HG02852 (cell line): ENCODE results near the gene TPP1.

Experiments used
- ATAC-seq: cut with Tn5 transposase; IDR thresholded peaks from one replicate; pipeline ENCODE4 v1.9.1; 2021; ENCODE audit warnings: mild to moderate bottlenecking, moderate library complexity; ENCODE audit not compliant: unreplicated experiment

TPP1 gene

DNA sequence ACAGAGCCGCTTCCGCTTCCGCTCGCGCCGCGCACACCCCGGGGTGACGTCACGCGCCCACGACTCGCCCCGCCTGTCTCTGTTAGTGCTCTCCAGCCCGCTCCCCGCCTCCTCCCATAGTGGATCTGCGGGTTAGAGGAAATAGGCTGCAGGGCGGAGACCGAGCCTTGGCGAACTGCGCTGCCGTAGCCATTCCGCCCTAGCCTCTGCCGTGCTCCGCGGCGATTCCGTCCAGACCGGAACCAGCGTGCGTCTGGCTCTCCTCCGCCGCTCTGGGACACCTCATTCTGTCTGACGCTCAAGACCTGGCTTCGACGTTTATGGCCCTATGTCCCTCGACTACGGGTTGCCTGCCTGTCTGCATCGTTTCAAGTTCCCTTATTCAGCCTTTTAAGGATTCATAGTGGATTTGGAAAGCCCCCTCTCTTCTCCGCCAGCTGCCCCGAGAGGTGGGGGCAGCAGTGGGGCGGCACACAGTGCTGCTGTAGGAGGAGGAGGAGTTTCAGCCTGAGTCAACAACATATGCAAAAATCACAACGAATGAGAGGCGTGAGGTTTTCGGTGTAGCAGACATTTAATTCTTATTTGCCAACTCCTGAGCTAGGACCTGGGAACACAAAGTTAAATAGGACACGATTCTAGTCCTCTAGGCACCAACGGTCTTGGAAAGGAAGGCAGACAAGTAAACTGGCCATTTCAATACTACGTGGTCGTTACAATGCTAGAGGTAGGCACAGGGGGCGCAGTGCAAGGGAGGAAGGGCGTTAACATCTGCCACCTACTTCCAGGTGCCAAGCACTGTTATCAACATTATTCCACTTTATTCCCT, 6.8 kb downstream of the TPP1 start, which contains the start of gene TAF10:
Gene TAF10, minus strand, starts transcription at position 4 of the 829 bp plus-strand sequence. CDS start 27 bp downstream, outside the sequence.
- ATAC-seq = peak; percentile 88

DNA sequence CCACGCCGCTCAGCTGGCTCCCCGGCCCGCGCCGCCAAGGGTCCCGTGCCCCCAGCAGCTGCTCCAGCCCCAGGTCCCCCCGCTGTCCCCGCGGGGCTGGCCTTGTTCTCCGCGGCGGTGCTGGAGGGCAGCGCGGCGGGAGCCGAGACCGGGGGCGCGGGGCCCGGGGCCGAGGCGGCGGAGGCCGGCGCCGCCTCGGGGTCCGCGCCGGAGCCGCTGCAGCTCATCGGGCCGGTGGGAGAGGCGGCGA, 7.3 kb downstream of the TPP1 start:
- ATAC-seq = peak; percentile 10

DNA sequence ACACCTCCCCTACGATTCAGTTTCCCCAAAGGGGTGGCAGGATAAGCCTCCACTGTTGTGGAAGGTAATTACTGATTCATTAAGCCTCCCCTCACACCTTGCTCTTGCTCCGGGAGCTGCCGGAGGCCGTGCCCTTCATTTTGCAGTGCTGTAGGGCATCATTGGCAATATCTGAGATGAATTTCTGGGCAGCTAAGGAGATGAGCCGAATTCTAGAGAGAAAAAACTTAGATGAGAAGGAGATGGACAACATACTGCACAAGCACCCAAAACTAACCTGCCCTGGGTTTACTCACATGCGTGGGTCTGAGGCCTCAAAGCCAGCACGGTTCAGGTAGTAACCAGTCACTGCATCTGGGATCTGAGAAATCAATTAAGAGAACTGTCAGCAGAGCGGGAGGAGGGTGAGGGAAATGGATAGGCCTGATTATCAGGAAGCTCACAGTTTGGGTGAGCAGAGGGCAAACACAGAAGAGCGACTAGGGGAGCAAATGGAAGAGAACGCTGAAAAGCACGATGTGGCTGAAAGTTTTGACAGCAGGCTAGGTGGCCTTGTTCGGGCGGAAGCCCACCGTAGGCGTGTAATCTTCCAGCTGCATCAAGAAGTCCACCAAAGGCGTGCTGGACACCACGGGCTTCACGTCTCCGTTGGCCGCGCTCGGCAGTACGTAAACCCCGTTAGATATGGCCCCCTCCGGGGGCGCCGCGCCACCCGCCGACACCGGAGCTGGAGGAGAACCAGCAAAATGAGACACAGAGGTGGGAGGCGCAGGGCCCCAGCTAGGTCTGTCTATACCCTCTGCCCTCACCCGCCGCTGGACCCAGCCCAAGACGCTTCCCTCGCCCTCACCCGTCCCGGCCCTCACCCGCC, 7.9 kb downstream of the TPP1 start:
- ATAC-seq = no peak

DNA sequence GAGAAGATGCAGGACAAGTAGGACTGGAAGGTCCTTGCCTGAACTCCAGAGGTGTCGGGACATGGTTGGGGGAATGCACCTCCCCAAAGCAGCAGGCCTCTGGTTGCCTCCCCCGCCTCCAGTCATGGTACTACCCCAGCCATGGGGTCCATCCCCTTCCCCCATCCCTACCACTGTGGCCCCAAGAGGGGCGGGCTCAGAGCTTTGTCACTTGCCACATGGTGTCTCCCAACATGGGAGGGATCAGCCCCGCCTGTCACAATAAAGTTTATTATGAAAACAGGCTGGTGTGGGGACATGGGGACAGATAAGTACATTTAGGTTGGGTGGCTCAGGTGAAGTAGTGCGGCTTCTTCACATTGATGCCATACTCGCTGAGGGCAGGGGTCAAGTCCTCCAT, 8.6 kb downstream of the TPP1 start:
- no peak for ATAC-seq

DNA sequence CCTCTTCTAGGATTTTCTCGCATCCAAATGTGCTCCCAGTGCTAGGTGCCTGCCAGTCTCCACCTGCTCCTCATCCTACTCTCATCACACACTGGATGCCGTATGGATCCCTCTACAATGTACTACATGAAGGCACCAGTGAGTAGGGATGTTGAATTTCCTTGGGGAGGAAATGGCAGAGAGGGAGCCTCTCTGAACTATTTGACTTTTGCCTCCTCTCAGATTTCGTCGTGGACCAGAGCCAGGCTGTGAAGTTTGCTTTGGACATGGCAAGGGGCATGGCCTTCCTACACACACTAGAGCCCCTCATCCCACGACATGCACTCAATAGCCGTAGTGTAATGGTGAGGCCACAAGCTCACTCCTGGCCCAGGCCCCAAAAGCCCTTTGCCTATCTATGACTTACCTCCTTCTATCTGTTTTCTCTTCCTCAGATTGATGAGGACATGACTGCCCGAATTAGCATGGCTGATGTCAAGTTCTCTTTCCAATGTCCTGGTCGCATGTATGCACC, 9.7 kb downstream of the TPP1 start:
- ATAC-seq = no peak

DNA sequence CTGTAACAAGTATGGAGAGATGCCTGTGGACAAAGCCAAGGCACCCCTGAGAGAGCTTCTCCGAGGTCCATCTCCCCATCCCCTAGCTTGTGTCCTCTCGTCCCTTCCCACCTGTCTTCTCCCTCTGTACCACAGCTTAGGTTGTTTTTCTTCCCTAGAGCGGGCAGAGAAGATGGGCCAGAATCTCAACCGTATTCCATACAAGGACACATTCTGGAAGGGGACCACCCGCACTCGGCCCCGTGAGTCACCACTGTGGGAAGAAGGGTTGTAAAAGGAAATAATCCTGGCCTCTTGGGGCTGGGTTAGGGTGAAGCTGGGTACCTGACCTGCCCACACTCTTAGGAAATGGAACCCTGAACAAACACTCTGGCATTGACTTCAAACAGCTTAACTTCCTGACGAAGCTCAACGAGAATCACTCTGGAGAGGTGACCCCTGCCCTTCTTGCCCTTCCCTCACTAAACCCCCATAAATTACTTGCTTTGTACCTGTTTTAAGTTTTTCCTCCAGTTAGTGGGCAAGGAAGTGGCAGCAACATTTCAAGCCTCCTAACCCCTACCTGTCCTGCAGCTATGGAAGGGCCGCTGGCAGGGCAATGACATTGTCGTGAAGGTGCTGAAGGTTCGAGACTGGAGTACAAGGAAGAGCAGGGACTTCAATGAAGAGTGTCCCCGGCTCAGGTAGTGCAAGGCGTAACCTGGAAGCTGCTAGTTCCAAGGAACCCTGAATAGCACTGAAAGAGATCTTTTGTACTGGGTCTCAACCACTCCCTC, 10.3 kb downstream of the TPP1 start:
- no peak for ATAC-seq

DNA sequence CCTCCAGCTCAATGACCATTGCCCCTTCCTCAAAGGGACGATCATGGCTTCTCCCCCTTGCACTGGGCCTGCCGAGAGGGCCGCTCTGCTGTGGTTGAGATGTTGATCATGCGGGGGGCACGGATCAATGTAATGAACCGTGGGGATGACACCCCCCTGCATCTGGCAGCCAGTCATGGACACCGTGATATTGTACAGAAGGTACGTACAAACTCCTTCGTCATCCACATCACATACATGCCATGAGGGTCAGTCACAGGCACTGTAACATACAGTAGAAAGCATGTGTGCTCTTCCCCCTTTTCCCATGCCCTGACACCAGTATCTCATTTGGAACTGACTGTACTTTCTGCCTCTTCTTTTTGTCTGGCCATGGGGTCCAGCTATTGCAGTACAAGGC, 11.2 kb downstream of the TPP1 start:
- no peak for ATAC-seq

DNA sequence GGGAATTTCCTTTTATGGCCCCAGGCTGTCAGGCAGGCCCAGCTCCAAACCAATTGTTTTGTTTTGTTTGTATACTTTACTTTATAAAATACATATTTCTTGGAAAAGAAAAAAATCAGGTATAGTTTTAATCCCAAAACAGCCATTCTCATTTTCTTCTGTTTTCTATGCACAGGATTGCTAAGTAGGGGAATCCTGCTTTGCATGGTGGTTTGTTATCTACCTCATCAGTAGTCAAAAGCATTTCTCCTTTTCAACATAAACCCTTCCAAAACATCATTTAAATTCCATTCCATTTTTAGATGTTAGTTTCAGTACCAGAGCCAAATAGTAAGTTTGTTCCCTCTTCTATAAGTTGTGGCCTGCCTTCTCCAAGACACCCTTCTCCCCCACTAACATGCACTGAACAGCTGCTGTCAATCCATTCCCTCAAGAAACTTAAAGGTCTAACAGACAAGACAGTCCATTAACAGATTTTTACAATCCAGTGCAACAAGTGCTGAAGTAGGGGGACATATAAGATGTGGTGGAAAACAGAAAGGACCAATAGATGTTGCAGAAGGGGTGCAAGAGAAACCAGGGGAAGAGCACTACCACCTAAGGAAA, 11.9 kb downstream of the TPP1 start:
- no peak for ATAC-seq

DNA sequence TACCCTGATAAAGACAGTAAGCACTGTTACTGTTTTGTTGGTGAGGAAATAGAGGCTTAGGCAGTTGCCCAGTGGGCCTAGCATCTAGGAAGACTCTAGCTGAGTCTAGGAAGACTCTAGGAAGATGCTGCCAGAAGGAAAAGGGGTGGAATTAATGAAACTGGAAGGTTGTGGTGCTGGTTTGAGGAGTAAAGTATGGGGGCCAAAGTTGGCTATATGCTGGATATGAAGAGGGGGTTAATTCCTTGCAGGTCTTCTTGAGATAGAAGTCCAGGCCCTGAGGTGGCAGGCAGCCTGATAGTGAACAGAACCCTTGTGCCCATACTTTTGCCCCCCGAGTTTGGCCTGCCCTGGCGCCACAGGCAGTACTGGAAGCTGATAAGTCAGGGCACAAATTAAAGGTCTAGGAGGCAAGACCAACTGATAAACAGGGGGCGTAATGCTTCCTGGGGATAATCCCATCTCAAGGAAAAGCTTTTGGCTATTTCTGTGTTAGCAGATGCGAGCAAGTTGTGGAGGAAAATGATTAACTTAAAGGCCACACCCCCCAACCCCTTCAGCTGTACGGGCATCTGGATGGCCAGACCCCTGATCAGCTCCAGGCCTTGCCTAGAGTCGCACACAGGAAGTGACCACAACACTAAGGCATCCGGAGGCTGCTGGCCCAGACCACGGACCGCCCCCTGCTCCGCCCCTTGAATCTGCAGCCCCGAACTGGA, 12.6 kb downstream of the TPP1 start:
- ATAC-seq = peak; percentile 31

DNA sequence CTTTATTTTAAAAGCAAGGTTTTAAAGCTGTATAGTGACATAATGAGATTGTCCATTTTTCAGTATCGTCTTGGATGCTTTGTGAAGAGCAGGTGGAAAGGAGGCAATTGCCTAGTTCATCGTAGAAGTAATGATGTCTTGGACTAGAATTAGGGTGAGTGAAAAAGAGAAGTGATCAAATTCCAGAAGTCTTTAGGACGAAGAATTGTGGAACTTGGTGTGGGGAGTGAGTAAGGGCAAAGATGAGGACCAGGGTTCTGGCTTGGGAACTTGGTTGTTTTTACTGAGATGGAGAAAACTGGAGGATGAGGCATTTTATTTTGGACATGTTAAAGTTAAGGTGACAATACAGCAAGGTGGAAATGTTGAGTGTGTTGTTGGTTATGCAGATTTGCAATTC, 14.4 kb downstream of the TPP1 start:
- no peak for ATAC-seq

DNA sequence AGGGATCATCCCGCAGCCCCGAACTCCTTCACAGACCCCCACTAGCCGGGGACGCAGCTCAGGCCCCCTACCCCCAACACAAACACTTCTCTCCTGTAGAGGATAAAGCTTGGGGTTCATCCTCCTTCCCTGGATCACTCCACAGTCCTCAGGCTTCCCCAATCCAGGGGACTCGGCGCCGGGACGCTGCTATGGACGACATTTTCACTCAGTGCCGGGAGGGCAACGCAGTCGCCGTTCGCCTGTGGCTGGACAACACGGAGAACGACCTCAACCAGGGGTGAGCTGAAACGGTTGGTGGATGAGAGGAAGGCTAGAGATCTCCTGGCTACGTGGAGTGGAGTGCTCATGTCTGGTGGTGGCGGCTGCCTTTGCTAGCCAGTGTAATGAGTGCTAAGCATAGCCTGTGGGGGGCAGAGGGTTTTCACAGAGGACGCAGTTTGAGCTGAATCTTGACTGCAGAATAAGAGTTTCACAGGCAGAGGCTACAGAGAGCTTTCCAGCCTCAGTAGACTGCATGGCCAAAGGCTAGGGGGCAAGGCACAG, 15.1 kb downstream of the TPP1 start:
- ATAC-seq = peak; percentile 35

DNA sequence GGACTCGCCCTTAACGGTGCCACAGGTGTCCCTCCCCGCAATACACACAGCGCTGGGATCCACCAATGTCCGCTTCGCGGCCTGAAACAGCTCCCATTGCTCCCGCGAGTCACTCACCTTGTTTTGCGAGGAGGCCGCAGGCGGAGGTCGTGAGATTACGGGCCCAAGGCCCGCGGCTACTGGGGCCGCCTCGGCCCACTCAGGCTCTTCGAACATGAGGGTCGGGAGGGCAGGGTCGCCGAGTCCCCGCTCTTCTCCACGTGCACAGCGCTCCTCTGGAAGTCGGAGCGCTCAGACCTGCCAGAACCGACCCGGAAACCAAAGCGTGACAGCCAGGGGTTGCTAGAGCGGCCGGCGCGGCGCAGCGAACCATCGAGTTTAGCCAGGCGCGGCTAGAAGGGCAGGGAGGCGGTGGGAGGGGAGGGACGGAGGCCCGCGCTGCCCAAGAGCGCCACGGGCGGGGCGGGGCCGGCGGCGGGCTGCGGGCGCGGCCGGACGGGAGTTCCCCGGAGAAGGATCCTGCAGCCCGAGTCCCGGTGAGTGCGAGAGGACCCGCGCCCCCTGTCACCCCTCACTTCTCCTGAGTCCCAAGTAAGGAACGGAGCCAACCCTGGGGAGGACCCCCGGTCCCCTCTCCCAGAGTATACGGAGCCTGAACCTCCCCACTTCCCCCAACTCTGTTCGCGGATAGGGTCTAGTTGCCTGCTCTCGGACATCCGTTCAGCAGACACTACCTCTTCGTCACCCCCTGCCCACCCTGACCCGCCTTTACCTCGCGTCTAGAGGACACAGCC, 15.7 kb downstream of the TPP1 start, which contains the start of the genes ILK and RRP8:
Gene ILK, plus strand, starts transcription at position 488 of the 794 bp plus-strand sequence. CDS start 498 bp downstream, outside the sequence.
Gene RRP8, minus strand, starts transcription at position 330 of the 794 bp plus-strand sequence. Its CDS starts 114 bp downstream, at position 216.
- peak; percentile 77 for ATAC-seq

DNA sequence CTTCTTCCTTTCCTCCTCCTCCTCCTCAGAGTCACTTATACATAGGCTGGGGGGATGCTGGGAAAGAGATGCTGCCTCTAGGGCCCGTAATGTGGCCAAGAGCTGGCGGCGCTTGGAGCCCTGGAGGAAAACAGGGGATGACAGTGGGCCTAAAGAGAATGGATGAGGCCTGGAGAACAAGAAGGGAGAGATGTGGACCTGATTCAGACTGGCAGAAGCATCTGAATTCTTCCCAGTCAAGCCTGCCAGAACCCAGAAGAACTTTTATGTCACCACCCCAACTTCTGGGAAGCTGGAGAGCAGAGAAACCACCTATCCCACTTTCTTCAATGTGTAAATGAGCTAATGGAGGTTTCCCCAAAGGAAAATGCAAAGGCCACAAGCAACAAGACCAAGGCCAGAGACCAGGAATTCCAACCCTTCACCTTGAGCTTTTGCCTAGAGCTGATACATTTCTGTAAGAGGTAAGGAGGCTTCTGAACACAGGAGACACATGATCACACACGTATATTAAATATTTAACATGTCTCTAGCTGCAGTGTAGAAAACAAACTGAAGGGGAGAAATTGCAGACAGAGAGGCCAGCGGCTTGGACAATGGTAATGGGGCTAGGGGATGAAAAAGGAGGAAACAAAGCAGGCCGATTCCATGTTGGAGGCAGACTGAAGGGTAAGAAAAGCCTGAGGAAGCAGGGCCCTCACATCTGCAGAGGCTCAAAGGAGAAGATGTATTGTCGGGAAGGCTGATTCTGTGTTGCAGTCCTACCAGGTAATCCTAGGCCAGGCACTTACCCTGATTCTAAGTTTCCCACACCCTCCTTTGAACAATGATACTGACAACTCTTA, 16.9 kb downstream of the TPP1 start:
- ATAC-seq = no peak

DNA sequence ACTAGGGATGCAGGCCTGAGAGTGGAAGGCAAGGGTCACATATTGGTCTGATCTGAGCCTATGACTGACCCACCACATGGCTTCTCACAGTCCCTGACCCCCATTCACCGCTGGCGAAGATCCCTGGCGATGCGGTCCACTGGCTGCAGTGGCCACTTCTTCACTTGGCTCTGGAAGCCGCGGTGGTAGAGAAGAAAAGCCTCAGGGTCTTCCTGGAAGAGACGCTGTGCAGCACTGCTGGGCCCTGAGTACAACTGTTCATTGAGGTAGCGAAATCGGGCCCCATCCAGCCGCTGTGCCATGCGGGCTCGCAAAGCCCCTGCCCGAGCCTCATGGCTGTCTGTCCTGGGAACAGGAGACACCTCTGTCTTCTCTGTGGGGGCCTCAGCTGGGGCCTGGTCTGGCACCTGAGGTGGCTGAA, 18.2 kb downstream of the TPP1 start:
- no peak for ATAC-seq

DNA sequence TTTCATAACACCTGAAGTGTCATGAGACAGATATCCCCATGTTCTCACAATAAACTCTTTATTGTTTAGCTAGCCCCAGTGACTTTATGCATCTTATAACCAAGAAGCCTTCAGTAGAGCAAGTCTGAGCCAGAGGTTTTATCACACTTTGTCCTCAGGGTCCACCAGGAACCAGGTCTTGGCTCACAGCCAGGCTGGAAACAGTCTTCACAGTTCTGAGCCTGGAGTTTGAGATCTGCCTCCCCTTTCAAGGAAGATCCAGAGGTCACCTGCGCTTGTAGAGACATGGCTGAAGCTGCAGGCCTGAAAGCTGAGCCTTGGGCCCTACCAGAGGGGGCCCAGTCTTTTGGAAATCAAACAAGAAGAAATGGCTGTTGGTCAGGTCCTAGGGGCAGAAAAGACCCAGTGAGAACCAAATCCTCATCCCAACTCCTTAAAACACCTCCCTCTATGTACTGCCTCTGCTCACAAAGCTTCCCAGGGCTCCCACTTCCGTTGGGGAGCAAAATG, 19.3 kb downstream of the TPP1 start:
- ATAC-seq = no peak

DNA sequence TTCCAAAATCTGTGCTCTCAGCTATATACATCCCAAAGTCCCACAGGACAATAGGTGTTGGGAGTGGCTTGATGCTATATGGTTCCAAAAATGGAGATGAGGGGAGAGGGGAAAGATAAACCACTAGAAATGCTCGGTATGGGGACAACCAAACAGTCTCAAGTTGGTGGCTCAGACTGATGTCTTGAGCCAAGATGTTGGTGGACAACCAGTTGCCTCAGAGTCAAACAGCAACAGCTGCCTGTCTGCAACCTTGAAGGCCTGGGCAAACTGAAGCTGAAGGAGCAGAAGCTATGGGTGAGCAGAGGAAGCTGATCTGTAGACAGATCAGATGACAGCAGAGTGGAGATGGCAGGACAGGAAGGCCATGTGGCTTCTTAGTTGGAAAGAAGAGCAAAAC, 19.8 kb downstream of the TPP1 start:
- no peak for ATAC-seq

DNA sequence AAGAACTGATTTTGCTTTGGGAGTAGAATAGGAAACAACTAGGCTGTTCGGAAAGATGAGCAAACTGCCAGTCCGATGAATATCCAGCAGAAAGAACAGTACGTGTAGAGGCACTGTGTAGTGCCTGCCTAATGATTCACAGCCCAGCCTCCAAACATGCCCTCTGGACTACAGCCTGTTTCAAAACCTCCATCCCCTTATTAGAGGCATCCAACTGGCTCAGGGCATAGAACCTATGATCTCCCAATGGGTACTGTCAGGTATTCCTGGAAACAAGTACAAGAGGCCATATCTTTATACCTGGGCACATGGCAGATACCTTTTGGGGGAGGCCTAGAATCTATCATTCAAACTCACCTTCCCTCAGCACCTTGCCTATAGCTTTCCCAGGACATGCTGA, 20.7 kb downstream of the TPP1 start:
- no peak for ATAC-seq
